GM18520 (cell line): ENCODE measurements around the gene MTA3.
A peak's percentile ranks its signal among the peaks of the same experiment; 100 is the strongest.

Experiments
- ATAC-seq: cut with Tn5 transposase; IDR thresholded peaks from one replicate; pipeline ENCODE4 v1.9.1; 2021; ENCODE audit not compliant: unreplicated experiment

The MTA3 gene

DNA sequence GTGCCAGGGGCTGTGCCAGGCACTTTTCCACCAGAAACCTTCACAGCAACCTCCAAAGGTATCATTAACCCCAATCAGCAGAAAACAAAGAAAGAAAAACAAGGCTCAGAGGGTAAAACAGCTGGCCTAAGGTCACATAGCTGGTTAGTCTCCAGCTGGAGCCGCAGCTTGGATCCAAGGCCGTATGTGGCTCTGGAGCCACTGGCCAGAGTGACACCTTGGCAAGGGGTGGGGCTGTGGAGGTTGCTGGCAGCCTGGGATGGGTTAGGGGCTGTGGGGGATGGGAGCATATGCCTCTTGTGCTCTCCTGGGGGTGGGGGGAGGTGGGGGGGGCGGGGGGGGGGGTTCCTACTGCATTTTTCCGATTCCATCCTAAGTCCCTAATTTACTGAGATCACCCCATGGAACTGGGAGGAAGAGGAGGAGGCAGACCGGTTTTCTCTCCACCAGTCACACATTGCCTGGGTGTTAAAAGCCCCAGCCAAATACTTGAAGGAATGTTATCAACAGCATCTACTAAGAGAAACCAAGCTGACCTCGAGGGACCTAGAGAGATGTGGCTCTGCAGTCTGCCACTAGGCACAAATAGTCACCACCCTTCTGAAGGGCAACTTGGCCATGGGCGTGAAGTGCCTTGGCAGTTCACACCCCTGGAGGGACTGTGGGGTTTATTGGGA, 215.9 kb downstream of the MTA3 start:
- no peak for ATAC-seq

DNA sequence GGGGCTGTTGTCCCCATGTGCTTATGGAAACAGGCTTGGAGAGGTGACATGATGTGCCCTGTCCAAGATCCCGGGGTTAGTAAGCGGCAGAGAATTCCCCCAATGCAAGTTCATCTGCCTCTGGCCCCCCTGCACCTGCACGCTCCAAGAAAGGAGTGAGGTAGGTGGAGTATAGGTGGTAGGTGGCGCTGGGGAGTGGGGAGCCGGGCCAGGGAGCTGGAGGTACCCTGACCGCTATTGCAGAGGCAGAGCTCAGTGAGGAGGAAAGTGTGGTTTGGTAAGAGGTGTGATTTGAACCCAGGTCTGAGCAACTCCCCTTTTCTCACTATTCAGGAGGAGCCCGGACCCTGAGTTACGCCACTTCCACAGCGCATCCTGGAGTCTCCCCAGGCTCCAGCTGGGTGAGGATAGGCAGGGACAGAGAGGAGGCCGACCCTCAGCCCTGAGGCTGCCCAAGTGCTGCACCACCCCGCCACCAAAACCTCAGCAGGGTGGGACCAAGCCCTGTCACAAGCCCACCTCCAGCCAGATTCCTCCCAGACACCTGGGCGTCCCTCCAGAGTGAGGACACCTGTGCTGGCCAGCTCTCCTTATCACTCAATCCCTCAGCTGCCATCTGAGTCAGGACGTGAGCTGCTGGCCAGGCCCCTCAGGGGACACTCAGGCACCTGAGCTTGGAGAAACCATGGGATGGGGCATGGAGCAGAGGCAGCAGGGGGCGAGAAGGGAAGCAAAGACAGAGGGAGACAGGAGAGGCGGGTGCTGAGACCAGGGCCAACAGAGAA, 218.3 kb downstream of the MTA3 start:
- ATAC-seq: no peak

DNA sequence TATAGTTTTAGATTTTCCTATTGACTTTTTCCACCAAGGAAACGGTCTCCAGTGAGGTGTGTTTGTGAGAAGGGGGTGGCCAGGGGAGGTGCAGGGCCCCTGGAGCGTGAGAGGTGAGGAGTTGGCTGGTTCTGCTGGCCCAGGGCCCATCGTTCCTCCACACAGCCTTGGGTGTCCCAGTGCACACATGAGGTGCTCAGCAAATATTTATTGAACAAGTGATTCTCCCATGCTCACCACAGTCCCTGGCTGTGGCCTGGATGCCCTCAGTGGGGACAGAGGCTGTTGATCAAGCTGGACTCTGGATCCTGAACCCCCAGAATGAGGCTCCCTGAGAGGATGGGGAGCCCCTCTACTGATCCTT, 219.0 kb downstream of the MTA3 start:
- no peak for ATAC-seq

DNA sequence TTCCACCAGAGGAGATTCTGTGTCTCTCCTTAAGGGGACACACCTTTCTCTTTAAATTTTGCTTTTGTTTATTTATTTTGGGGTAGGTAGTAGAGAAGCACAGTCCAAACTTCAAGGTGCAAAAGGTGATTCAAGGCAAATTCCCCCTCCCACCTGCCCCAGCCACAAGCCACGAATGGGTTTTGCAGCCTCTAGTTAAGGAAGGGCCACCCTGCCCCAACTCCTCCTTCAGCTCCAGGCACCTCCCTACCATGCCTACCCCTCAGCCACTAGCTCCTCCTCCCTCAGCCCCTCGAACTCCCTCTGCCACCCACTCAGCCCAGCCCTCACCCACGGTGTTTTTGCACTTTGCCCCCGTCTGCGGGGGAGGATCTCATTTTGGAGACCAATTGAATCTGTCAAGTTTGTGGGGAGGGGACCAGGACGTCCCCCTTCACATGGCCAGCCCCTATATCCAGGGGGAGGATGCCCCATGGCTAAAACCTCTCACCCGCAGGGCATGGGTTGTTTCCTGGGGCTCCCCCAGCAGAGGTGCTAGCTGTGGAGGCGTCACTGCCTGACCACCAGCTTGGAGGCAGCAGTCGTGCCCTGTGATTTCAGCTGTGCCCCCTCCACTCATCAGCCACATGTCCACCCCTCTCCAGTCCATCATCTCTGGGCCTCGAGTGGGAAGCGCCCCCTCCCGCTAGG, 219.5 kb downstream of the MTA3 start:
- no peak for ATAC-seq

DNA sequence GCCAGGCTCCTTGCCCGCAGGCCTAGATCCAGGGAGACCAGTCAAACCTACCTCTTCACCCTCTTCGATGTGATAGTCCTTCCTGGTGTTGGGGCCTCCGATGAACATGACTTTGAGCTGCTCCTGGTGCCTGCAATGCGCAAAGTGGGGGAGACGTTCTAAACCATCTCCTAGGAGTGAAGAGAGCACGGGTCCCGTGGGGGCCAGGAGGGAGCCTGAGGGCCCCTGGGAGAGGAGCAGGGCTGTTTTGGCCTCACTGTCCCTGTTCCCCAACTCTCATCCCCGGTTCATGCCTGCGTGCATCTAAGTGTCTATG, 220.0 kb downstream of the MTA3 start:
- no peak for ATAC-seq

DNA sequence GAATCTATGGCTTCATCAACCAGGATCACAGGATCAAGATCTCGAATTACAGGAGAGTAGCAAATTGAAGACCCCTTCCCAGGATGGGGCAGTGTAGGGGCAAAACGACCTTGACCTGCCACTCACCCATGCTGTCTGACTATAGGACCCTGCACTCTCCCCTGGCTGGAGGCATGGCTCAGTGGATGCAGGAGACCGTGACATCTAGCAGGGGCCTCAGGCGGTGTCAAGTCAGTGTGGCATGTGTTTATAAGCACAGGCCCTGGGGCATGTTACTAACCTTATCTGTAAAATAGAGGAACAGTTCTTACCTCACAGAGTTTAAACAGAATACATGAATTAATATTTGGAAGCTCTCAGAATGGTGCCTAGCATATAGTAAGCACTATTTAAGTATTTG, 220.4 kb downstream of the MTA3 start:
- ATAC-seq: no peak

DNA sequence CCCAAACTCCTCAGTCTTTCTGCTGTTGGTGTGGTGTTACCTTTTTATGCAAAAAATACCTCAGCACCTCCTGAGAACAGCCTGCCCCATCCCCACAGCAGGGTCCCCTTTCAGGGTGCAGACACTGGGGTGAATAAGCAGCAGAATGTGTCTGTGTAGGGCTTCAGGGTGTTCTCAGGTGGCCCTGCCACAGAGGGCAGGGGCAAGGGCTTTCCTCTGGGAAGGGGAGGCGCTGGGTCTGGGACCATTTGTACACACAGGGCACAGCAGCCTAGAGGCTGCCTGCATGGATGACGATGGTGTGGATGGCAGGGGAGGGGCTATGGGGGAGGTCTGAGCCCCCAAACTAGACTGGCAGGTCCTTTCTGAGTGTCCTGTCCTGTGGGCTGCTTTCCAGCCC, 221.3 kb downstream of the MTA3 start:
- ATAC-seq: no peak

DNA sequence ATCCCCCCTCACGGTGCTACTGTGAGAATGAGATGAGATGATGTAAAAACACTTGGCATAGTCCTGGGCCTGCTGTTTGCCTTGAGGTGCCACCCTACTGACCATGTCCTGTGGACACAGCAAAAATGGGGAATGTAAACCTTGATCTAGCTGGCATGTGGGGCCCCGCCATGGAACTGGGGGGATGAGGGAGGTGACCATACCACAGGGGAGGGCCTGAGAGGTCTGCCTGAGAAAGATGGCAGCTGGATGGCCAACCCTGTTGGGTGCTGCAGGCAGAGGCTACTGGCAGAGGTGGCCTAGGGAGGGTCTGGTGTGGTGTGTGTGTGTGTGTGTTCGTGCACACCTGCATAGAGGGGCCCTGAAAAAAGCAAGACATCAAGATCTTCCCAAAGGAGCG, 223.2 kb downstream of the MTA3 start:
- ATAC-seq: no peak

DNA sequence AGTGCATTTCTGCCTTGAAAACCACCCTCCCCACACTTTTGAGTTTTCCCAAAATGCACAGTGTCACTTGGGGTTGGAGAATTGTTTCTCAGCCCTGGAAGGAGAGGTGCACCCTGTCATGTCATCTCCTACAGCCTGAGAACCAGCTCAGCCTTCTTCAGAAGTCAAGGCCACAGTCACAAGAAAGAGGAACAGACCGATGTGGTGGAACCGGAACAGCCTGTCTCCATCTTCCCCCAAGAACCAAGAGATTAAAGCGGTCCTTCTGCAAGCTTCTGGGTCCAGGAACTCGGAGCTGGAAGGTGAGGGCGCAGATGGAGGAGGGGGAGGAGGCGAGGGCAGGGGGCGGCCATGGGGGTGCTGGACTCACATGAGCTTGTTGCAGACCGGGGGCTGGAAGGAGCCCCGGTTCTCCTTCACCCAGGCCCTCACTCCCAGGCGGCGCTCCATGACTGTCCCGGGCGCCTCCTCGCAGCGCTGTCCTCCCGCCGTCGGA, 223.7 kb downstream of the MTA3 start:
- no peak for ATAC-seq

DNA sequence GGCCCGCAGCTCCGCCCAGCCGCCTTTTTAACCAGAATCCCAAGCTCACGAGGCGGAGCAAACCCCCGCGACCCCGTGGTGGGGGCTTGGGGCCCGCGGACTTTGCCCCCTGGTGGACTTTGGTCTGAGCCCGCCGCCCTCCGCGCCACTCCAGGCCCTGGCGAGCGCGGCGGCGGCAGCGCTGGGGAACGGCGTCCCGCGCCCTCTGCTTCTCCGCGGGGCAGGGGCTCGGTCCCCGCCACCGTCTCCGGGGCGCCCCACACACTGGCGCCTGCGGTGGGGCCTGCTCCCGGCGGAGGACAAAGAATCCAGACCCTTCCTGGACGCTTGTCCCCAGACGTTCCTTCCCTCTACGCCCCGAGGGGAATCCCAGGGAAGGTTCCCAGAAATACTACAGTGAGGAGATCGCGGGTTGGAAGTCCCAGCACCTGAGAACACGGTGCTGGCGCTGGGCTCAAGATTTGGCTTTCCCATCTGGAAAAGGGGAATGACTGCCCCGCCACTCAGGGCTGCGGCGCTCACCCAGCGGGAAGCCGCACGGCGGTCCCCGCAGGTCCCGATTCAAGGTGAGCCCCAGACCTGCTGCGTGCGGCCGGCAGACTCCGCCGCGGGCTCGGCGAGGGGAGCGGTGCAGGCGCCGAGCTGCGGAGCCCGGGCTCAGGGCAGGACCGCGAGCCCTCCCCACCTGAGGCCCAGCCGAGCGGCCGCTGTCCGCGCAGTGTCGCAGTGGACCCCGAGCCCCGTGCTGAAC, 224.3 kb downstream of the MTA3 start, which contains the start of gene HAAO:
Gene HAAO (minus strand): TSS at position 1 of the 751 bp plus-strand sequence. CDS start 47 bp downstream, outside the sequence.
- no peak for ATAC-seq

DNA sequence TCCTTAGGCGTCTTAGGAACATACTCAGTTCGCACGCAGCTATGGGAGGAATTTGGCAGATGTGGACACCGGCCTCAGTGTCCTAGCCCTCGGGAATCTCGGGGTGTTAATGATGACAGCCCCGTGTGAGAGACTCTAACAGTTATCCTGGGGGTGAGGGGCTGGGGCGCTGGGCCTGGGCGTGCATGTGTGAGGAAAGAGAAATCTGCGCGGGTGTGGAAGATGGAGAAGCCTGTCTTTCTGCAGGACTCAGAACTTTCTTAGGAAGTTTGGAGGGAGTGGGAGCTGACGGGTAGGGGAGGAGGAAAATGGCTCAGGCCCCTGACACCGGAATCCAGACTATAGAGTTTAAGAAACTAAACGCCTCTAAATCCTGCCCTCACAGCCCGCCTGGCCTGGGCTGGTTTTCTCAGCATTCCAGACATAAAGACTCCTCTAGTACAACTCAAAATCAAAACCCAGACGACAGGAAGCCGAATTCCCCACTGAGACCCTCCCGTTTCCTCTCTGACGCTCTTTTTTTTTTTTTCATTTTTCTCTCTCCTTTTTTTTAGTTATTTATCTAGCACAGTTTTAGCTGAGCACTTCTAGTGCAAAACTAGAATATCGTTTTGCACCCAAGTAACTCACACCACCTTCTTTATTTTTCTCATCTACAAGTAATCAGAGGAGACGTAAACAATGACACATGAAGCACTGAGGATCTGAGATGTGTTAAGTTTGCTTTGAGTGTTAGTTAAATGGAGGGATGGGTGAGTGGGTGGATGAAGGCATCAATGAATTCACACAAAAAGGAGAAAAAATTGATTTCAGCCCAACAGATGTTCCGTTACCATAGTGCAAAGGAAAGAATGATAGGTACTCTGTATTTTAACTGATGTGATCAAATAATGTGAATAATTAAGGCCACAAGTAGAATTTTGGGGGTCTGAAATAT, 225.2 kb downstream of the MTA3 start:
- ATAC-seq: no peak

DNA sequence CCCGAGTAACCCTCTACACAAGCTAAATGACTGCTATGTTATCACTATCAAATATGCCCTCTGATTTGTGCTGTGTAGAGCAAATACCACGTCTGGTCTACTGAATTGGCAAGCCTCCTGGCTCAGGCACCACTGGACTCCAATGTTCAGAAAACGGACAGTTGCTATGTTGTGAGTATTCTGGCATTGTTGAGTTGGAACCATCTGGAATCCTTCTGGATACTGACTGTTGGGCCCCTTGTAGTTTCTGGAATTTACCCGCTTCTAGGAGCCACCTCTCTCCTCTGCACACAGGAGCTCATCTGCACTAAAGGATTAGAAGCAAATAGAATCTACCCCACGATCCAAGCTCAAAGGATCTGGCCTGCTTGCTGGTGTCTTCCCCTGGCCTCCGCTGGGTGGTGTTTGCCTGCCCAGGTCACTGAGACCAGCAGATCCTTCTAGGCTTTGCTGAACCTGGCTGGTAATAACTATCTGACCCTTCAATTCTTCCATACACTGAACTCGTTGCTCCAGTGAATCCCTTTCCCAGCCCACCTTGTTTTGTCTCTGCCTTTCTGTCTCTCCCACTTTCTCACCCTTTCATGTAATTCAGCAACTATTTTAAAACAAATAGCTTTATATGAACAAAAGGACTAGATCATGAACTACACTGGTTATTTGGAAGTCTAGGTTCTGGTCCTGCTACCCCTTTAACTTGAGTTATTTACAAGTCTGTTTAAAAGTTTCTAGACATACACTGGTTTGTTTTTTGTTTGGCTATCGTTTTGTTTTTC, 226.0 kb downstream of the MTA3 start:
- no peak for ATAC-seq

DNA sequence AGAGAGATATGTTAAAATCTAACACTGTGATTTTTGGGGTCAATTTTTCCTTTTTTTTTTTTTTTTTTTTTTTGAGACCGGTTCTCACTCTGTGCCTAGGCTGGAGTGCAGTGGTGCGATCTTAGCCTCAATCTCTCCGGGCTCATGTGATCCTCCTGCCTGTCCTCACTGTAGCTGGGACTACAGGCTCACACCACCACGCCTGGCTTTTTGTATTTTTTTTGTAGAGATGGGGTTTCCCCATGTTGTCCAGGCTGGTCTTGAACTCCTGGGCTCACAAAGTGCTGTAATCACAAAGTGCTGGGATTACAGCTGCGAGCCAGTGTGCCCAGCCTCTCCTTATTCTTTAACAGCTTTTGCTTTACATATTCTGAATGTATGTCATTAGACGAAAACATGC, 226.8 kb downstream of the MTA3 start:
- no peak for ATAC-seq

DNA sequence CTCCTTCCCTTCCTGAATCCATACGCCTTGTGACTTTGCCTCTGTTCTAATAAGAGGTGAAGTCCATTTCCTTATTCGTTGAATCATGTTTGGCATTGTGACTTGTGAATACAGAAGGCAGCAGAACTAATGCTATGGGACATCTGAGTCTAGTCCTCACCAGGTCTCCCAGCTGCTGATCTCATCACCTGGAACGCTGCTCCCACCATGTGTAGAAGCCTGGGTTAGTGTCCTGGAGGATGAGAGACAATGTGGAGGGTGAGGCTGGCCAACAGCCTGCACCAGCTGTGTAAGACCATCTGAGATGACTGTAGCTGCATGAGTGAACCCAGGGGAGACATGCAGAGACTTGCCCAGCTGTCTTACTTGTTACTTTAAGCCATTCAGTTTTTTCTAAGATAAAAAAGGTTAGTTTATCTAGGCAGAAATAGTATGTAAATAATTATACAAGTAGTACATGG, 227.4 kb downstream of the MTA3 start:
- ATAC-seq: peak; percentile 43

DNA sequence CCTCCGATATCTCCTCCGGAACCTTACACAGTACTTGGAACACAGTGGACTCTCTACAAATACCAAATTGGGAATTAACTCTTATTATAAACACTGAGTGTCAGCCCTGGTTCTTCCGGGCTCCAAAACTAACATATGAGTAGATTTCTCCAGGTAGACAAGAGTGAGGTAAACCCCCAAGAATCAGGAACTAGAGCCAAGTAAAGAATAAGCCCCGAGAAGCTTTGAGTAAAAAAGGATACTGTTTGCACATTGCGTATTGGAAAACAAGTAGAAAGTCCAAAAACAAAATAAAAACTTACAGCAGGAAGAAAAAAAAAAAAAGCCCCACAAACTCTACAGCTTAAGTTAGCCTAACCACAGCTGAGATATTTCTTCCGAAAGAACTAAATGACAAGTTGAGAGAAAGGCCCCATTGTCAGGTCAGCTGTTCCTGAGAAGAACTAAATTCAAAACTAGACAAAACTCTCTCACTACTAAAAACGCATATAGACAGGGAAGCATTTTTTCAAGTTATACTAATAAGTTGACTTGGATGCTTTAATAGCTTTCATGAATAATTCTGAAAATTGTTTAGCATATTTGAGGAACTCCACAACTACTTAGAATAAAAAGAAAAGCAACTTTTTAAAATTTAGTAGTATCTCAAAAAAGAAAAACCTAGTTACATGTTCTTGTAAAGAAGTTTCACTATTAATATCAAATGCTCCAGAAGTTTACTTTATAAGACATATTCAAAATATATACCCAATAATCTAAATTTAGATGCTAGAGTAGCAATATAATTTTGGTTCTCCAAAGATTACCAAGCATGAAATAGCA, 228.2 kb downstream of the MTA3 start:
- peak; percentile 47 for ATAC-seq

DNA sequence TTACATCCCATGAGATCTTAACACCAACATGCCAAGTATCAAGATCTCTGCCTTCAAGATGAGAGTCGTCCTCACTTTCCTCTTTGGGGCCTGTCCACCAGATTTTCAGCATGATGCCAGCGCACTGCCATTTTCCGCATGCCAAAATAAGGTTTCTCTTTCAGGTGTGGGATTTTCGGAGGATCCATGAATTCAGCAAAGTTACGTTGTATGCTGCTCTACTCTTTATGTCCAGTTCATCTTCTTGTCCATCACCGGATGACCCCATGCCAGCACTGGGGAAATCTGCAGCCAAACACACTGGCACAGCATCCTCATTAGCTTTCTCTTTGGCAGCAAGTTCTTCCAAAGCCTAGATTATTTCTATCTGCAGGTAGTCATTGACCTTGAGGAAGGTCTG, 228.8 kb downstream of the MTA3 start:
- no peak for ATAC-seq

DNA sequence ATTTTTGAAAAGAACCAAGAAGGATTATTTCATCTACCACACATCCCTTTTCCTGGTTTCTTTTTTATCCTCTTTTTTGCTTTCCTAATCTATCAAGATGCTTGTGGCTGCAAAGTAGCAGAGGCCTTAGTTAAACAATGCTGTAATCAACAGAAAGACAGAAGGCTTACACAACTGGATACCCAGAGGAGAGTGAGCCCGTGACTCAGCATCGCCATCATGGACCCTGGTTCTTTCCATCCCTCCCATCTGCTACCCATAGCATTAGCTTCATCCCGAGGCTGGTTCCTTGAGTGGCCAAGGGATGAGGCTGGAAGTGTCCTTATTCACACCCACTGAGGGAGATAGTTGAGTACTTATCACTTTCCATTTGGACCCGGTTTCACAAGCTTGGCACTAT, 231.4 kb downstream of the MTA3 start:
- ATAC-seq: no peak

DNA sequence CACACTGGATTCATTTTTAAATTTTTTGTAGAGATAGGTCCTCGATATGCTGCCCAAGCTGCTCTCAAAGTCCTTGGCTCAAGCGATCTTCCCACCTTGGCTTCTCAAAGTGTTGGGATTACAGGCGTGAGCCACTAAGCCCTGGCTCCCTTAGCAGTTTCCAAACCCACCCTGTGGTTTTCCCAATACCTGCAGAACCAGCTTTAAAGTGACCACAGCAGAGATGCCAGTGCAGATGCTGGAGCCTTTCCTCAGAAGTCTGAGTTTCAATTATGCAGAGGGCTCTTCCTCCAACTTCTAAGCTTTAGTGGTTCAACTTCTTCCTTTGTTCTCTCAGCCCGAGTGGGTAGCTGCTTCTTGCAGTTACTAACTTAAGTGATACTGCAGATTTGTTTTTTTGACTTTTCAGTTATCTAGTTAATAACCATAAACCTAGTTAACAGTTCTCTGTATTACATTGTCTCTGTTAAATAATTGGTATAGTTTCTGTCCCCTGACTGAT, 232.1 kb downstream of the MTA3 start:
- ATAC-seq: no peak
